GM12878 (cell line): ENCODE data around the gene PPFIA4. TPM values are rescaled to one million over a fixed set of nuclear protein-coding genes. Genes with fewer than 3 reads are reported as not detected.

Experiments
- ATAC-seq: fragments of 200-7000 bp; cut with Tn5 transposase; 3 replicates; pipeline ENCODE4 v1.9.1; 2020; ENCODE audit warnings: mild to moderate bottlenecking, moderate library complexity
- BruUV-seq: library from RNA; stranded (reverse); fragments of 400-500 nt; replicated peaks from 2 replicates; lab custom pipeline; 2021; lab: Mats Ljungman, UMichigan
- CTCF ChIA-PET: fragments of 300-600 bp; sonication (Branson Sonifier 250); formaldehyde crosslinking; extraction: SDS; loops from one replicate; lab custom pipeline; 2021; ENCODE audit warnings: inconsistent platforms; lab: Yijun Ruan, JAX
- POLR2A ChIA-PET: fragments of 350-600 bp; formaldehyde crosslinking; extraction: SDS; loops from one replicate; lab custom pipeline; 2021; ENCODE audit warnings: inconsistent platforms; lab: Charles Lee
- RAD21 ChIA-PET: fragments of 300-600 bp; sonication (Branson Sonifier 250); formaldehyde crosslinking; loops from one replicate; lab custom pipeline; 2023; ENCODE audit warnings: antibody characterized with exemption; ENCODE audit not compliant: unreplicated experiment; lab: Charles Lee
- SMC1A ChIA-PET: fragments of 300-600 bp; sonication (Branson Sonifier 250); formaldehyde crosslinking; loops from one replicate; lab custom pipeline; 2023; ENCODE audit not compliant: unreplicated experiment, uncharacterized antibody; lab: Charles Lee
- DNase-seq: peaks from one replicate; pipeline ENCODE4 v3.0.0-alpha.2; 2011; ENCODE audit warnings: low read depth, low spot score
- FAIRE-seq: peaks from 3 replicates; lab custom pipeline; 2011; peaks lifted over from hg19 to GRCh38; lab: Jason Lieb, UNC
- H2AFZ ChIP-seq: 2 replicates; pipeline ENCODE4 v1.6.0; 2011; ENCODE audit warnings: low read depth, low read length, control low read depth; ENCODE audit not compliant: control insufficient read depth
- H3K27ac ChIP-seq: 2 replicates; pipeline ENCODE4 v1.5.1; 2011; ENCODE audit warnings: control low read depth; ENCODE audit not compliant: control insufficient read depth, insufficient read depth
- H3K27me3 ChIP-seq, 2 experiments: replicated peaks in 1 of 2; 2 replicates each; pipeline versions ENCODE4 v1.6.0 to v1.6.1; 2011; ENCODE audit warnings: low read length in 1 of 2; ENCODE audit not compliant: control insufficient read depth in 2 of 2, insufficient read depth in 2 of 2
- H3K36me3 ChIP-seq, 2 experiments: 2 replicates each; pipeline ENCODE4 v1.5.1; 2011; ENCODE audit warnings: low read length in 1 of 2; ENCODE audit not compliant: control insufficient read depth in 2 of 2, insufficient read depth in 2 of 2
- H3K4me1 ChIP-seq: 2 replicates; pipeline ENCODE4 v1.6.1; 2011; ENCODE audit warnings: mild to moderate bottlenecking, low read length, moderate library complexity, mixed read lengths; ENCODE audit not compliant: control insufficient read depth, insufficient read depth
- H3K4me2 ChIP-seq: 2 replicates; pipeline ENCODE4 v1.6.0; 2011; ENCODE audit warnings: control low read depth; ENCODE audit not compliant: control insufficient read depth, insufficient read depth
- H3K4me3 ChIP-seq: fragments of 200-600 bp; sonication (generic); 2 replicates; pipeline ENCODE4 v1.5.1; 2016
- H3K79me2 ChIP-seq: 2 replicates; pipeline ENCODE4 v1.6.0; 2011; ENCODE audit warnings: low read length; ENCODE audit not compliant: control insufficient read depth, insufficient read depth
- H3K9ac ChIP-seq: 2 replicates; pipeline ENCODE4 v1.8.0; 2011; ENCODE audit warnings: low read length, control low read depth, mixed read lengths; ENCODE audit not compliant: control insufficient read depth, insufficient read depth
- H3K9me3 ChIP-seq: replicated peaks from 3 replicates; pipeline ENCODE4 v1.5.1; 2011; ENCODE audit warnings: mild to moderate bottlenecking, low read length; ENCODE audit not compliant: control insufficient read depth, insufficient read depth
- H4K20me1 ChIP-seq: 2 replicates; pipeline ENCODE4 v1.6.0; 2011; ENCODE audit not compliant: control insufficient read depth, insufficient read depth
- BCL11A ChIP-seq: IDR thresholded peaks from 2 replicates; pipeline ENCODE4 v1.6.1; 2011; ENCODE audit warnings: low read depth, low read length
- CREB1 ChIP-seq: IDR thresholded peaks from 2 replicates; pipeline ENCODE4 v1.6.1; 2012; ENCODE audit warnings: low read depth, mild to moderate bottlenecking, inconsistent platforms
- MEF2A ChIP-seq: IDR thresholded peaks from 2 replicates; pipeline ENCODE4 v1.6.1; 2011; ENCODE audit warnings: low read depth, mild to moderate bottlenecking, low read length, moderate library complexity; ENCODE audit not compliant: insufficient read depth
- NFYB ChIP-seq: IDR thresholded peaks from 2 replicates; pipeline ENCODE4 v1.6.1; 2011; ENCODE audit warnings: low read depth, mild to moderate bottlenecking, low read length, improper control_type of control experiment, moderate library complexity; ENCODE audit not compliant: insufficient read depth
- PAX8 ChIP-seq: fragments of 450-650 bp; IDR thresholded peaks from 2 replicates; pipeline ENCODE4 v1.6.1; 2017; ENCODE audit warnings: mild to moderate bottlenecking, moderate library complexity
- POLR2AphosphoS2 ChIP-seq: IDR thresholded peaks from 2 replicates; pipeline ENCODE4 v1.6.1; 2011; ENCODE audit warnings: low read depth, mild to moderate bottlenecking, low read length, improper control_type of control experiment, moderate library complexity
- TARDBP ChIP-seq: IDR thresholded peaks from 2 replicates; pipeline ENCODE4 v1.6.1; 2016; ENCODE audit warnings: borderline replicate concordance
- ZBTB40 ChIP-seq: fragments of 450-650 bp; IDR thresholded peaks from 2 replicates; pipeline ENCODE4 v1.6.1; 2016; ENCODE audit warnings: mild to moderate bottlenecking, moderate library complexity, borderline replicate concordance
- WGBS: methylation state at CpG from one replicate; pipeline ENCODE4 v1.1.6; 2016; ENCODE audit warnings: low lambda C conversion rate; ENCODE audit not compliant: insufficient replicate concordance, insufficient coverage; ENCODE audit errors: missing lambda C conversion rate; 5-methylcytosine and 5-hydroxymethylcytosine counted together
- in situ Hi-C: fragments of 300-500 bp; cut with MboI; formaldehyde crosslinking; loops from 9 replicates; pipeline ENCODE4 v1.14.3; 2018; ENCODE audit warnings: mixed read lengths
- intact Hi-C: fragments of 100-400 bp; cut with micrococcal nuclease; formaldehyde crosslinking; loops from one replicate; pipeline ENCODE4 v1.14.2; 2022; ENCODE audit not compliant: unreplicated experiment
- polyA plus RNA-seq, 11 experiments: library from polyadenylated mRNA; depleted of rRNA in 4 of 11; unstranded in 6 of 11; stranded (reverse) in 5 of 11; fragments of >200 nt; fragmentation: Nextera tagmentation in 4 of 11; fragmentation: Illumina TruSeq in 1 of 11; extraction: Ambion mirVana in 4 of 11; extraction: Trizol in 1 of 11; gene quantifications; 1 replicate in 1 of 11; 2 replicates in 10 of 11; pipeline versions ENCODE4 v1.2.1 to v1.2.3, GENCODE V29; 2011 to 2016; ENCODE audit warnings: inconsistent platforms in 2 of 11, missing spikeins in 2 of 11, low read depth in 1 of 11
- total RNA-seq, 4 experiments: library from RNA; depleted of rRNA in 3 of 4; stranded (reverse); fragments of >200 nt in 3 of 4; fragmentation: Illumina TruSeq in 1 of 4; extraction: Trizol in 1 of 4; gene quantifications; 2 replicates each; pipeline versions ENCODE4 v1.2.1 to v1.2.3, GENCODE V29; 2013 to 2021
- TF ChIP-seq, protein P1 (sequence below): IDR thresholded peaks from 2 replicates; pipeline ENCODE4 v1.6.1; 2012; ENCODE audit warnings: low read length, inconsistent platforms
- TF ChIP-seq, protein P2 (sequence below): fragments of 450-650 bp; IDR thresholded peaks from 2 replicates; pipeline ENCODE4 v1.6.1; 2018; ENCODE audit warnings: mild to moderate bottlenecking, low read depth, moderate library complexity; ENCODE audit not compliant: partially characterized antibody
- TF ChIP-seq, protein P3 (sequence below): fragments of 450-650 bp; IDR thresholded peaks from 2 replicates; pipeline ENCODE4 v1.6.1; 2017; ENCODE audit warnings: mild to moderate bottlenecking

The PPFIA4 gene
- total and polyA plus RNA-seq, 10 of the 15 experiments (the other 5 are each of a cell fraction or from before 2014, with no cell fraction given) = 0.02 to 19.7 (median 0.34) TPM; not detected in 1

- intact Hi-C loops = no loop called here
- H4K20me1 ChIP-seq = no peaks in the 10 kb centered on the region
- ATAC-seq (no peak), FAIRE-seq (no peak), DNase-seq (no peak)
- H3K9me3 ChIP-seq = no peaks in the 10 kb centered on the region
- no peaks in the 10 kb centered on the region for H3K79me2 ChIP-seq
- no peak overlapping the region for H3K4me2 ChIP-seq
- CTCF ChIA-PET = interaction anchor here (0.6 to 2.2 kb wide), 4 partner anchors 42 to 95 kb away, joined by 3 to 8 read pairs (median 3); no protein-coding TSS in a partner anchor
- H3K4me1 ChIP-seq = no peaks in the 10 kb centered on the region
- WGBS = under 1% methylated on average over 5 of the region's 5 CpGs
- H3K27me3 ChIP-seq = peaks cover 3 to 8% of the 10 kb centered on the region in 2 experiments
- H2AFZ ChIP-seq = no peak overlapping the region
- BruUV-seq = no TSS peak
- H3K27ac ChIP-seq = no peak overlapping the region
- no peak overlapping the region for H3K4me3 ChIP-seq
- RAD21 ChIA-PET = no interaction called here
- in situ Hi-C loops = no loop called here
- no peak overlapping the region for H3K9ac ChIP-seq
- H3K36me3 ChIP-seq = no peaks in the 10 kb centered on the region
- POLR2A ChIA-PET = no interaction called here
- SMC1A ChIA-PET = interaction anchor here (1.4 kb wide), 1 partner anchor 12 kb away, joined by 3 read pairs; no protein-coding TSS in a partner anchor
- no peak for TF ChIP-seq PAX8
- no peak for TF ChIP-seq POLR2AphosphoS2
- TF ChIP-seq, protein P1, sequence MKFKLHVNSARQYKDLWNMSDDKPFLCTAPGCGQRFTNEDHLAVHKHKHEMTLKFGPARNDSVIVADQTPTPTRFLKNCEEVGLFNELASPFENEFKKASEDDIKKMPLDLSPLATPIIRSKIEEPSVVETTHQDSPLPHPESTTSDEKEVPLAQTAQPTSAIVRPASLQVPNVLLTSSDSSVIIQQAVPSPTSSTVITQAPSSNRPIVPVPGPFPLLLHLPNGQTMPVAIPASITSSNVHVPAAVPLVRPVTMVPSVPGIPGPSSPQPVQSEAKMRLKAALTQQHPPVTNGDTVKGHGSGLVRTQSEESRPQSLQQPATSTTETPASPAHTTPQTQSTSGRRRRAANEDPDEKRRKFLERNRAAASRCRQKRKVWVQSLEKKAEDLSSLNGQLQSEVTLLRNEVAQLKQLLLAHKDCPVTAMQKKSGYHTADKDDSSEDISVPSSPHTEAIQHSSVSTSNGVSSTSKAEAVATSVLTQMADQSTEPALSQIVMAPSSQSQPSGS = no peak
- TF ChIP-seq ZBTB40 = no peak
- no peak for TF ChIP-seq MEF2A
- TF ChIP-seq NFYB = no peak
- TF ChIP-seq, protein P2, sequence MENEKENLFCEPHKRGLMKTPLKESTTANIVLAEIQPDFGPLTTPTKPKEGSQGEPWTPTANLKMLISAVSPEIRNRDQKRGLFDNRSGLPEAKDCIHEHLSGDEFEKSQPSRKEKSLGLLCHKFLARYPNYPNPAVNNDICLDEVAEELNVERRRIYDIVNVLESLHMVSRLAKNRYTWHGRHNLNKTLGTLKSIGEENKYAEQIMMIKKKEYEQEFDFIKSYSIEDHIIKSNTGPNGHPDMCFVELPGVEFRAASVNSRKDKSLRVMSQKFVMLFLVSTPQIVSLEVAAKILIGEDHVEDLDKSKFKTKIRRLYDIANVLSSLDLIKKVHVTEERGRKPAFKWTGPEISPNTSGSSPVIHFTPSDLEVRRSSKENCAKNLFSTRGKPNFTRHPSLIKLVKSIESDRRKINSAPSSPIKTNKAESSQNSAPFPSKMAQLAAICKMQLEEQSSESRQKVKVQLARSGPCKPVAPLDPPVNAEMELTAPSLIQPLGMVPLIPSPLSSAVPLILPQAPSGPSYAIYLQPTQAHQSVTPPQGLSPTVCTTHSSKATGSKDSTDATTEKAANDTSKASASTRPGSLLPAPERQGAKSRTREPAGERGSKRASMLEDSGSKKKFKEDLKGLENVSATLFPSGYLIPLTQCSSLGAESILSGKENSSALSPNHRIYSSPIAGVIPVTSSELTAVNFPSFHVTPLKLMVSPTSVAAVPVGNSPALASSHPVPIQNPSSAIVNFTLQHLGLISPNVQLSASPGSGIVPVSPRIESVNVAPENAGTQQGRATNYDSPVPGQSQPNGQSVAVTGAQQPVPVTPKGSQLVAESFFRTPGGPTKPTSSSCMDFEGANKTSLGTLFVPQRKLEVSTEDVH = no peak
- no peak for TF ChIP-seq TARDBP
- TF ChIP-seq, protein P3, sequence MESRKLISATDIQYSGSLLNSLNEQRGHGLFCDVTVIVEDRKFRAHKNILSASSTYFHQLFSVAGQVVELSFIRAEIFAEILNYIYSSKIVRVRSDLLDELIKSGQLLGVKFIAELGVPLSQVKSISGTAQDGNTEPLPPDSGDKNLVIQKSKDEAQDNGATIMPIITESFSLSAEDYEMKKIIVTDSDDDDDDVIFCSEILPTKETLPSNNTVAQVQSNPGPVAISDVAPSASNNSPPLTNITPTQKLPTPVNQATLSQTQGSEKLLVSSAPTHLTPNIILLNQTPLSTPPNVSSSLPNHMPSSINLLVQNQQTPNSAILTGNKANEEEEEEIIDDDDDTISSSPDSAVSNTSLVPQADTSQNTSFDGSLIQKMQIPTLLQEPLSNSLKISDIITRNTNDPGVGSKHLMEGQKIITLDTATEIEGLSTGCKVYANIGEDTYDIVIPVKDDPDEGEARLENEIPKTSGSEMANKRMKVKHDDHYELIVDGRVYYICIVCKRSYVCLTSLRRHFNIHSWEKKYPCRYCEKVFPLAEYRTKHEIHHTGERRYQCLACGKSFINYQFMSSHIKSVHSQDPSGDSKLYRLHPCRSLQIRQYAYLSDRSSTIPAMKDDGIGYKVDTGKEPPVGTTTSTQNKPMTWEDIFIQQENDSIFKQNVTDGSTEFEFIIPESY = no peak
- no peak for TF ChIP-seq CREB1
- no peak for TF ChIP-seq BCL11A
Measured at GRCh38 chr1:203124546-203125317, 98.4 kb downstream of the PPFIA4 start.
